ENCODE data around the gene KRT4.

KRT4 gene

DNA sequence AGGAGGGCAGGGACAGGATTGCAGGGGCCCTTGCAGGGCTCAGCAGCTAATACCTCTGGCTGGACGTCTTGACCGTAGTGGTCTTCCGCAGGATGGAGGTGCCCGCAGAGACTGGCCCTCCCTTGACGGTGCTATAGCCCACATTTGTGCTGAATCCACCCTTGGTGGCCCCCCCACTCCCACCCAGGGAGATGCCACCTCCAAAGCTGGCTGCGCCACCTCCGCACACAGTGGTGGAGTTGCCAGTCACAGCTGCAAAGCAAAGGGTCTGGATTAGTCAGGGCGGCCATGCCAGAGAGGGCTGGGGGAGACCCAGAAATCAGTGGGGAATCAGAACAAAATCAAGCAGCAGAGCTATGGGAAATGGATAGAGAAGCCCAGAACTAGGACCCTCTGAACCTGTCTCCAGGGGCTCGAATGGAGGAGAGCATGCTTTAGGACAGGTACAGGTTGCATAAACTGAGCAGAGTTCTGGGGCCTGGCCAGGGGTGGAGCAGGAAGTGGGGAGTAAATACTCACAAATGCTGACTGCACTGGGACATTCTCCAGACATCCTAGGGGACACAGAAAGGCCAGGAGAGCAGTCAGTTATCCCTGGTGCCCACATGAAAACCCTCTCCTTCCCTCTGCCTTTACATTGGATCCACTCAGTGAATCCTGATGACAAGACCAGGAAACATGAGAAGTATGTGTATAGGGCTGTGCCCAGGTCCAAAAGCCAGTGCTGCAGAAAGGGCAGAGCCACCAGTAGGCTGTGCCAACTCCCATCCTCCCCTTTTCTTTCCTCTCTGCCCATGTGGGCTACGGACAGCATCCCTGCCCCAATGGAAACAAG is 8.1 kb upstream of the KRT4 start:
- no peak for DNase-seq

DNA sequence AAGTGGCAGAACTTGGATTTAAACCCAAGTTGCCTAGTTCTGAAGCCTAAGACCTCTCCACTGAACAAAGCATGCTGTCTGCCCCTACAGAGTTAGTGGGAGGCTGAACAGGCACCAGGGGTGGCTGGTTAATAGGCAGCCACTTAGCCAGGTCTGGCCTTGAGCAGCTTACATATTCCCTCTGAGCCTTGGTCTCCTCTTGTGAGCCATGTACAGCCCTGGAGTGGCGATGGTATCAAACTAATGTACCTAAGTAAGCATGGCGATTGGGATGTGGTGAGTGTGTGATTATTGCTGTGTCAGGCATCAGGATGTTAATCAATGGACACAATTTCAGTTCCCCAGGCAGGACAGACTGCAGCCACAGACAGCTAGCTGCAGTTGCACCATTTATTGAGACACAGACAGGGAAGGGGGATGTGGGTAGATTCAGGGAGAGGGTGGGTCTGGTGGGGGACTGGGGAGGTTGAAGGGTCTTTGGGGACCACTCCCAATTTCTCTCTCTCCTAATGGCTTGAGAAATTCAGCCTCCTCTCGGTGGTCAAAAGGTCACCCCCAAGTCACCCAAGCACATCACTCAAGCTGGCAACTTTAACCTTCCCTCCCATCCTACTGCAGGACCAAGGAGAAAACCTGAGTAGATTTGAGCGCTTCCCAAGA is 7.3 kb upstream of the KRT4 start:
- DNase-seq = no peak

DNA sequence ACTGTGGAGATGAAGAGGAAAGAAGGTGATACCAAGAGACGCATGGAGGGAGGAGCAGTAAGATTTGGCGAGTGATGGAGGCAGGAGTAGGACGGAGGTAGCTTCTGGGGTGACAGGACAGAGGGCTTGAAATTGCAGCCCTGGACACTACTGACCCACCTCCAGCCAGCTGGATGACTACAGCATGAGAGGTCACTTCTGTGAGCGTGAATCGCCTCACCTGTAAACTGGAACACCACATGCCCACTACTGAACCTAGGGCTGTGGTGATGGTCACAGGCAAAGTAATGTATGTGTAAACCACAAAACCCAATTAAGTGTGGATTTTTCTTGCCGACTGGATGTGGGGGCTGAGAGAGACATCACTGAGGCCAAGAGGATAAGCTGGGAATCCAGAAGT is 6.6 kb upstream of the KRT4 start:
- DNase-seq = no peak

DNA sequence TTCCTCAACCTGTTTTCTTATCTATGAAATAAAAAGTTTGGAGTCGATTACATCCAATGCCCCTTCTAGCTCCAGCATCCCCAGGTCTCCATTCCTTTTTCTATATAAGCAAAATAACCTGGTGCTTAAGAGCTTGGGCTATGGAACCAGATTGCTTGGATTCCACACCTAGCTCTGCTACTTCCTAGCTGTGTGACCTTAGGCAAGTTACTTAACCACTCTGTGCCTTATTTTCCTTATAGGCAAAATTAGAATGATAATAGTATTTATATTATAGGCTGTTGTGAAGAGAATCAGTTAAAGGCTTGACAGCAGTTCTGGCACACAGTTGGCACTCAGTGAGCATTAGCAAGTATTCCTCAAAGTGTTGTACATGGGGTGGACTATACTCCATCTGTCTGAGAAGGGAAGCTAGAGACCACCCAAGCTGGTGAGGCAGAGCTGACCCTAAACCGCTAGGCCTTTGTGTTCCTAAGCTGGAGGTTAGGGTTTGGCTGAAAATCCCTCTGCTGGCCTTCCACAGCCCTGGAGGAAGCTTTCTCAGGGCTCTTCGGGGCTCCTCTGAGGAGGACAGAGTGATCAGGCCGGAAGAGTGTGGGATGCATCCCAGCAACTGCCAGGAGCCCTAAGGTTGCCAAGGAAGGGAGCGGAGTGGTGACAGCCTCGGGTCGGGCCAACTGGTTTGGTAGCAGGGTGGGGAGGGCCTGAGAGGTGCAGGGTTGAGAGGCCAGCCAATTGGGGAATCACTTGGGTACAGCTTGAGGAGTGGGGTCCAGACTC is 6.0 kb upstream of the KRT4 start:
- DNase-seq = no peak

DNA sequence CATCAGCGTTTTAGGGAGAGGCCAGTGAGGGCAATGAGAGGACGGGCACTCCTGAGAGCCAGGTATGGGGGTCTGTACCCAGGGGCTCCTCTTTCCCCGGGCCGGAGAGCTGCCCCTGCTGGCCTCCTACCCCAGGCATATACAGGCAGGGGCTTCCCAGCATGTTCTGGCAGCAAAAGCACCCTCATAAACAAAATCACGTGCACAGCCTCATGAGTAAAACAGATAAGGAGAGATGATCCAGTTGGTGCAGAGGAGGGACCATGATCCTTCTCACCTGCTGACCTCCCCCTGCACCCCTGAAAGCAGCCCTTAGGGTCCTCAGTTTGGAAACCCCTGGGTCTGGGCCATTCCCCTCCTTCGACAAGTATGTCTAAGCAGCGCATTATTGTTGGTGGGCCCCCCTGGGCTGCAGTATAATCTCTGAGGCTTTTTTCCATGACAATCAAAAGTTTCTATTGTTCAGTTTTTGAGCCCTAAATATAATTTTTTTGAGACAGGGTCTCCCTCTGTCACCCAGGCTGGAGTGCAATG is 5.0 kb upstream of the KRT4 start:
- no peak for DNase-seq

DNA sequence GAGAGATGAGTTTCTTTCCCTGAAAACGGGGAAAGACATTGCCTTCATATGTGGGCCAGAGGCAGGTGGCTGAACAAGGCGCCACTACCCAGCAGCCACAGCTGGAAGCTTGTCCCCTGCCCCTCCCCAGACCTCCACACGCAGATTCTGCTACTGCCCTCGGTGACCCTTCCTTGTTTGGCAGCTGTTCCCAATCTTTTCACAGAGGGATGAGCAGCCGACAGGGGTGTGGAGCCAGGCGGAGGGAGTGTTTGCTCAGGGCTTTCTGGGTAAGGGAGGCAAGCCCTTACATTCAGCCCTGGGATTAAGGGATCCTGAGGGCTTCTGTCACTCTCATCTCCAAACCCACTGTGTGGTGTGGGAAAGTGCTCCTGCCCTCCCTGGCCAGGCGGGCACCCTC is 4.5 kb upstream of the KRT4 start:
- DNase-seq = no peak

DNA sequence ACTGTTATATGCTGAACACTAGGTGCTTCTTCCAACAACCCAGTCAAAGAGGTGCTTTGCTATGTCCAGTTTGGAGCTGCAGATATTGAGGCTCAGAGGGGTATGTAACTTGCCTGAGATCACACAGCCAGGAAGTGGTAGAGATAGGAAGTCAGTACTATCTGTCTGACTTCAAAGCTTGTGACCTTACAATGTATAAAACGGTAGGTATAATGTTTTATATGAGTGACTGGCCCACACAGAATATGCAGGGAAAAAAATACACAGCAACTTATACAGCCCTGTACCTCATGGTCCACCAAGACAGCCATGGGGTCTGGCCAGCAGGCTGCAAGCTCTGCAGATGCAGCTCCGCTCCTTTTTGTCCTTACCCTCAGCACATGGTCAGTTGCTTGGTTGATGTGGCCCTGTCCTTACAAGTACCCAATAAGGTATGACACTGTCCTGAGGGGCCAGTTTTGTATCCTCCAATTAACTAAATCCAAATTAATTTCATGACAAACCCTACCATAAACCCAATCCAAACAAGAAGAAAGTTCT is 3.9 kb upstream of the KRT4 start:
- no peak for DNase-seq

DNA sequence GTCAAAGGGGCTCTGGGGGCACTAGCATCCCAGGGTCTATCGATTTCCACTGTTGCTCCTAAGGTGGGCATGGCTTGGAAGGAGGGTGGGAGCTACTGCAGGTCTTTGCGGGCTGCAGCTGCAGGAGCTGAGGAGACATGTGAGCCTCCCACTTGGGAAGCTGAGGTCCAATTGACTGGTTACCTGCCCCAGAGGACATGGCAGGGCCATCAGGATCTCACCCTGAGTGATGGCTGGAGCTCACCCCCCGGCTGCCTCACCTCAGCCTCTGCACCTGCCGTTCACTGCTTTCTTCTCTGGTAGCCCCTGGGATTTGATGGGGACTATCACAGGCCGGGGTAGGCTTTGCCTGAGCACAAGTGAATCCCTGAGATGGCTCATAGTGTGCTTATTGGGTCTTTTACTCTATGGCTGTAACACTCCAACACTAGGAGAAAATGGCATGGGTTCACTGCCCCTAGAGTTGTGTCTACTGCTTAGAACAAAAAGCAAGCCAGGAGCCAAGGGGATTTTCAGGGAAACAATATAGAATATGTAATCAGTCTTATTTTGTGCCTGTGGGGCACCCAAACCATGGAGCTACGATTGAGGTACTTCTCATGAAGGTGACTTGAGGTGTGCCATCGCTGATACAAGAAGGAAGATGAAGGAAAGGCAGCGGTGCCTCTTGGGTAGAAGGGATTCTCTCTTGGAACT is 3.2 kb upstream of the KRT4 start:
- no peak for DNase-seq

DNA sequence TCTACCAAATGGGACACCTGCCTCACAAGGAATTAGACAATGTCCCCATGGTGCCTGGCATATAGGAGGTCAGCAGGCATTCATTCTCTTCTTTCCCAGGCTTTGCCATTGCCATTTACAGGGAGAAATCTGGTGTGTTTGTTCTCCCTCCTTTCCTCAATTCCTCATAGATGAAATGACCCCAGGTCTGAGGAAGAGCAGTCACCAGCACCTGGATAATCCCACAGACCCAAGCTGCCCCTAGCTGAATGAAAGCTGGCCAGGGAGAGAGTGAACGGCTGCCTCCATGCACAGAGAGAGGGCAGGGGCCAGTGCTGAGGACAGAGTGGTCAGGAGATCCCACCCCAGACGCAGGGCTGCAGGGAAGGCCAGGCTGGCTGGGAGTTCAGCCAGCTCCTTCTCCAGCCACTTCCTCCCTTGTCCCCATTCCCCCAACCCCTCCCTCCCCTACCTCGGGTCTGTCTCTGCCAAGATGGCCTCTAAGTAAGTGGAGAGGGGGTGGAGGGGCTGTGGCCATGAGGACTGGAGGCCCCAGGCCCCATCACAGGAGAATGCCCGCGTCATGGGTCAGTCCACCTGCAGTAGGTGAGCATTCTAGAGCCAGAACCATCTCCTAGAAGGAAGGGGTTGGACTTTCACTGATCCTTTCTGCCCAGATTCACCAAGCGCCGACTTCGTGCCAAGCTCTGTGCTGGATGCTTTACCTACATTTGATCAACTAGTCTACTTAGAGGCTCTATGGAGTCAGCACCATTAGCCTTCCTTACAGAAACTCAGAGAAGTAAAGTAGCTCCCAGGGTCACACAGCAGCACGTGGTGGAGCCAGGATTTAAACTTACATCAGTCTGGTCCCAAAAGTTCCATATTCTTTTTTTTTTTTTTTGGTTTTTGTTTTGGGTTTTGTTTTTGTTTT is 2.0 kb upstream of the KRT4 start:
- no peak for DNase-seq

DNA sequence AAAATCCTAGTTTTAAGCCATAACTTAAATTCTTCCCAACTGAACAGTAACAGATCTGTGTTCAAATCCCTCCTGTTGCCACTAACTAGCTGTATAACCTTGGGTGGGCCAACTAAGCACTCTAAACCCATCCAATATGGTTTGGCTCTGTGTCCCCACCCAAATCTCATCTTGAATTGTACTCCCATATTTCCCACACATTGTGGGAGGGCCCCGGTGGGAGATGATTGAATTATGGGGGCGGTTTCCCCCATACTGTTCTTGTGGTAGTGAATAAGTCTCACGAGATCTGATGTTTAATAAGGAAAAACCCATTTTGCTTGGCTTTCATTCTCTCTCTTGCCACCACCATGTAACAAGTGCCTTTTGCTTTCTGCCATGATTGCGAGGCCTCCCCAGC is 1.2 kb upstream of the KRT4 start:
- DNase-seq = no peak

DNA sequence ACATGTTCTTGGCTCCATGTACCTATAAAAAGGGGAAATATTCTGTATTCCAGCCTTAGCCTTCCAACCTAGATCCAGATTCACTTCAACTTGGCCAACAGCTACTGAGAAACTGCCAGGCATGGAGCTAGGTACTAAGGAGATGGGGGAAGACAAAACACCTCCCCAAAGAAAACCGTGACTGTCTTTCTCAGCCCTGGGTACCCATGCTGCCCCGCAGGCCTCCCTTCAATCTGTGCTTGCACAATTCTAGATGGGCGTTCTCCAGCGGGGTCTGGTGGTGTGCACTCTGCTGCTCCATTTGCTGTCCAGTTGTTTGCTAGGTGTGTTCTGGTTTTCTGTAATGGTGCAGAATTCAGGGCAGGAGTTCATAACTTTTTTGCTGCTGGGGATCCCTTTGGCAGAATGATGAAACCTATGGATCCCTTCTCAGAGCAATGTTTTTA is 817 bp upstream of the KRT4 start:
- no peak for DNase-seq

DNA sequence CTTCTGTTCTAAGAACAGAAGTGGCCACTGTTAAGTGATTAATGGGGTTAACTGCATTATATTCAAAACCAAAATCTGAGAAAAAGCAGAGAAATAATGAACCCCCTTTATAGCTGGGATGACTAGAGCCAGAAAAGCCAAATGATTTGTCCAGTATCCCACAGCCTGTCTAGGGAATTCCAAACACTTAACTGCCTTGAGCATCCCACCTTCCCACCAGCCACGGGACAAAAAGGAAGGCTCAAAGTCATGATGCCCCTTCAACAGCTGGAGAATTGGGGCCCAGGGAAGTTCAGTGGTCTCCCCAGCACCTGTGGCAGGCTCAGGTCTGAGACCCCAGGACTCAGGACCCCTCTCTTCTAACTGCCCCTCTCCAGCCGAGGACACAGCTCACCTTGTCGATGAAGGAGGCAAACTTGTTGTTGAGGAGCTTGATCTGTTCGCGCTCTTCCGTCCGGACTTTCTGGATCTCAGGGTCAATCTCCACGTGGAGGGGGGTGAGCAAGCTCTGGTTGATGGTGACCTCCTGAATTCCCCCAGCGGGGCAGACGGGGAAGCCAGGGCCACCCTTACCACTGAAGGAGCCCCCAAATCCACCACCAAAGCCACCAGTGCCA is 605 bp downstream of the KRT4 start:
- no peak for DNase-seq

DNA sequence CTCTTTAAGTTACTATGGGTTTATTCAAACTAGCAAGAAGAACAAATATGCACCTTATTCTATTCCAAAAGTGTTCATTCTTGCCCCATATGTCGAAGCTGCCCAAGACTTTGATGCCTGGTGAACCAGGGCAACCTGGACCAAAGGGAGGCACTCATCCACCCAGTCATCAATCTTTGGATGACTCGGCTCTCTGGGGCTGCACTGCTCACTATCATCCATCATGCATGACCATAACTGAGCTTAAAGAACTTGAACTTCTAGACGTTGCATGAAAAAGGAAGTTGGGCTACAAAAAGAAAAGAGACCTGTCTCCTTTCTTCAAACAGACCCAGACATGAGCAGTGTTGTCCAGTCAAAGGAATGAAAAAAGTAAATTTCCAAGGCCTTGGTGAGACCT is 1.2 kb downstream of the KRT4 start:
- no peak for DNase-seq

DNA sequence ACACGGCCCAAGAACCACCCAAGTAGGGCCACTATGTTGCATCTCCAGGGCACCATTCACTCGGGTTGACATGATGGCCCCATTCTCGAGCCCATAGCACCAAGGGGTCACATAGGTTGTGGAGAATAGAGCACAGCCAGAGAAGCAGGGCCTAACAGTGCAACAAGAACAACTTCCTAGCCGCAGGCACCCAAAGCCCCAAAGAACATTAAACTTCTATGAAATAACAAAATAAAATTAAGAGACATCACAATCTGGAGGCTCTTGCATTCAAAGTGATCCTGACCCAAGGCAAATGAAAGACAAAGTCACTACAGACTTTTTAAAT is 1.9 kb downstream of the KRT4 start:
- DNase-seq = no peak

DNA sequence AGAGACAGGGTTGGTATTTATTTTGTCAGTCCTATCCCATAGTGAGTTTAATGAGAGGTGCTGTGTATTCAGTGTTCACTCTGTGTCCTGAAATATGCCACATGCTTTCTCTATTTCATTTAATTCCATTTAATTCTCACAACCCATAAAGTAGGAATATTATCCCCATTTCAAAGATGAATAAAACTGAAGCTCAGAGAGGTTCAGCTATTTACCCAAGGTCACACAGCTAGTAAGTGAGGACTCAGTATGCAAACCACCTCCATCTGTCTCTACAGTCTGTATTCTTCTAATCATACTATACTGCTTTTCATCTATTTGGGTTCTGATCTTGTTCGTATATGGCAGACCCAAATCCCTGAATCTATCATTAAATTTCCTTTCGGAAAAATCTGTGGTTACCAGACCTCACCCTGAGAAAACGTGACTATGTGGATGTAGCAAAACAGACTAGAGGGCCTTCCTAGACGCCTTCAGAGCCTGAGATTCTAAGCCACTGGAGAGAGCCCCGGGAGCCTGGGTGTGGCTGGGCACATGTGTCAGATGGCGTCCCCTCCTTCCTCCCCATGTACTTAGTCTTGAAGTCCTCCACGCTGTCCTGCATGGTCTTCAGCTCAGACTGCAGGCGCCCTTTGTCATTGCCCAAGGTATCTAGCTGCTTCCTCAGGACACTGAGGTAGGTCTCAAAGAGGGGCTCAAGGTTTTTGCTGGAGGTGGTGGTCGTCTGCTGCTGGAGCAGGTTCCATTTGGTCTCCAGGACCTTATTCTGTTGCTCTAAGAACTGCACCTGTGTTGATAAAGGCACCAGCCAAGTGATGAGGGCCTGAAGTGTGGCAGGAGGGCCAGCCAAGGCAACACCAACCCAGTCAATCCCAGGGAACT is 2.5 kb downstream of the KRT4 start:
- DNase-seq = no peak

DNA sequence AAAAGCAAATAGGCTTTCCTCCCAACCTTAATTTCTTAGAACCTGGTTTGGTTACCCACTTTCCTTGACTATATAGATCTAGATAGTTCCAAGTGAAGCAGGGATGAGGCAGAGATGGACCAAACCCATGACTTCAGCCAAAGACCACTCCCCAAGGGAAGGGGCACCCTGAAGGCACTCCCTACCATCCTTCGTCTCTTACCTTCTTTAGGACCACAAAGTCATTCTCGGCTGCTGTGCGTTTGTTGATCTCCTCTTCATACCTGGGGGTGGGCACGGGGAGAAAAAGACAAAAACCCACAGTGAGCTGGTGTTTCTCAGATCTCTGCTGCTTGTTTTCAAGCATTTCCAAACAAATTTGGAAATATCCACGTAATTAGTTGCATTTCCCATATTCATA is 3.4 kb downstream of the KRT4 start:
- no peak for DNase-seq

DNA sequence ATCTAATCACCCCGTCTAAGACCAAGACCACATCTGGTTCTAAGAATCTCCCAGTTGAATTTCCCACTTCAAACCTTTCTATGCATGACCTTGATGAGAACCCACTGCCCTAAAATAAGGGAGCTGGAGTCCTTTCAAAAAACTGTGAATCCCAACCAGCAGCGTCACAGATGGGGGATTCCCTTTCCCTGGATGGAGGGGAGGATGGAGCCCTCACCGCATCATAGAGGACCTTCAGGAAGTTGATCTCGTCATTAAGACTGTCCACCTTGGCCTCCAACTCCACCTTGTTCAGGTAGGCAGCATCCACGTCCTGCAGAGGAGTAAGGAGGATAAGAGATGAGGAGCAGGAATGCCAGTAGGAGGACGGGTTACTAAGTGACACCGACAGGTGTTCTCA is 4.8 kb downstream of the KRT4 start:
- DNase-seq = no peak

DNA sequence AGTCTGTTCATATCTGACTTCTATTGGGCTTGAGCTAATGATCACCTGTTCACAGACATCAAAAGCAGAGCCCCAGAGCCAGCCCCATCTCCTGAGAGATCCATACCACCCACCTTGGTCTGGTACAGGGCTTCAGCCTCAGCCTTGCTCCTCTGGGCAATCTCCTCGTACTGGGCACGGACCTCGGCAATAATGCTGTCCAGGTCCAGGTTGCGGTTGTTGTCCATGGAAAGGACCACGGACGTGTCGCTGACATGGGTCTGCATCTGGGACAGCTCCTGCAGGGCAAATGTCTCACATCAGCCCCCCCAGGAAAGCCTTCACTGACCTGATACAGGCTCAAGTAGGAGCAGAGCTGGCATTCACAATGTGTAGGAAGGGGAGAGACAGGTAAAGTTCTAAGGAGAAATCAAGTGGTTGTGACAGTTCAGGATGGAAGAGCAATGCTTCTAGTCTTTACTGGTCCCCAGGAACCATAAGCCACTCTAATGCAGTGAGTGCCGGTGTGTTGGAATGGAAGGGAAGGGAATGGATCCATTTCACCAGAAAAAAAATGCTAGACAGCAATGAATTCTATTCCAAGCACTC is 5.2 kb downstream of the KRT4 start:
- no peak for DNase-seq

DNA sequence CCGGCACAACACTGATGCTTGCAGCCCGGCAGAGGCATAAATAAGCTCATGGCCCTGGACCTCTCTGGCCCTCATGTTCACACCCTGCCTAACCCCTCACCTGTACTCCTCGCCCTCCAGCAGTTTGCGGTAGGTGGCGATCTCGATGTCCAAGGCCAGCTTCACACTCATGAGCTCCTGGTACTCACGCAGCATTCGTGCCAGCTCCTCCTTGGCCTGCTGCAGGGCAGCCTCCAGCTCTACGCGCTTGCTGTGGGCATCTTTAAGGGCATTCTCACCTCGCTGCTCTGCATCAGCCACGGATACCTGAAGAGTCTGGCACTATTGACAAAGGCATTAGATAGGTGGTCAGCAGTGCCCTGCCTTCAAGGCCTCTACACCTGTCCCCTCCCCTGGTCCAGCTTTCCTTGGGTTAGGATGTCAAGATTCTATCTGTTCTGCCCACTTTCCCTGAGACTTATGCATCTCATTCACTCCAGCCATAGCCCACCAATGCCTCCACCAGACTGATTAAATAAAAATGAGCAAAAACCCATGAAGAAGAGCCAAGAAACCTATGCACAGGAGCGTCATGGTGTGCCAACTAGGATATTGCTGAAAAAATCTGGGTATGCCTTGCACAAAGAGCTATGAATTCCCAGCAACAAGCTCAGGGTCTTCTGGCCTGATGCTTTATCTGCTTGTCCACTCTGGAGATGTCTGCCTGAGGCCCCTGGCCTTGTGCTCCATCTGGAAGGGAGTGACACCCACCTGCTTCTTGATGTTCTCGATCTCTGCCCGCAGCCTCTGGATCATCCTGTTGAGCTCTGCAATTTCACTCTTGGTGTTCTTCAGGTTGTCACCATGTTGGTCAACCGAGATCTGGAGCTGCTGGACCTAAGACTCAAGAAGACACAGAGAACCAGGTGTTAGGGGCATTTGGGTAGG is 6.1 kb downstream of the KRT4 start:
- DNase-seq = no peak
